HL-60/S4 (cell line): ENCODE data around the gene OR51B2.
"Not testable (repeated sequence)": the region's sequence is repeated elsewhere in the genome, so short reads cannot be mapped to it uniquely, and the experiment has no call there.

Experiments used
- in situ Hi-C: fragments of 300-500 bp; cut with MboI; formaldehyde crosslinking; loops from 2 replicates; pipeline ENCODE4 v1.14.3; 2022; ENCODE audit warnings: low sequenced_read_pairs

Gene OR51B2

GRCh38 chr11:5324197-5324596 is at the start of gene OR51B2:
OR51B2 (minus strand) TSS chr11:5324297; CDS start chr11:5324297, 0 bp downstream.
- in situ Hi-C loops = no loop called here

- in situ Hi-C loops = no loop called here
Measured at GRCh38 chr11:5369789-5370188, 45.7 kb upstream of the OR51B2 start.

GRCh38 chr11:5368502-5369043 is 44.5 kb upstream of the OR51B2 start:
- in situ Hi-C loops = no loop called here

- in situ Hi-C loops = no loop called here
Measured at GRCh38 chr11:5367448-5368074, 43.5 kb upstream of the OR51B2 start.

- in situ Hi-C loops = no loop called here
Measured at GRCh38 chr11:5366856-5367255, 42.8 kb upstream of the OR51B2 start.

GRCh38 chr11:5366365-5366764 is 42.3 kb upstream of the OR51B2 start:
- in situ Hi-C loops = not testable (repeated sequence)

- in situ Hi-C loops = no loop called here
Measured at GRCh38 chr11:5364214-5364613, 40.1 kb upstream of the OR51B2 start.

- in situ Hi-C loops = no loop called here
Measured at GRCh38 chr11:5363679-5364078, 39.6 kb upstream of the OR51B2 start.

GRCh38 chr11:5362017-5362625 is 38.0 kb upstream of the OR51B2 start:
- in situ Hi-C loops = no loop called here

- in situ Hi-C loops = not testable (repeated sequence)
Measured at GRCh38 chr11:5356031-5356430, 31.9 kb upstream of the OR51B2 start.

- in situ Hi-C loops = no loop called here
Measured at GRCh38 chr11:5351208-5351607, 27.1 kb upstream of the OR51B2 start, which contains the start of gene OR51B6. OR51B6 (plus strand) TSS chr11:5351508; CDS start chr11:5351508, 0 bp downstream.

GRCh38 chr11:5349550-5349949 is 25.5 kb upstream of the OR51B2 start:
- in situ Hi-C loops = no loop called here

- in situ Hi-C loops = no loop called here
Measured at GRCh38 chr11:5348551-5349194, 24.6 kb upstream of the OR51B2 start.

GRCh38 chr11:5345831-5346230 is 21.7 kb upstream of the OR51B2 start:
- in situ Hi-C loops = no loop called here

GRCh38 chr11:5343474-5344335 is 19.6 kb upstream of the OR51B2 start, which contains the start of gene OR51B5:
OR51B5 (minus strand) TSS chr11:5343524; CDS start chr11:5343524, 0 bp downstream.
- in situ Hi-C loops = no loop called here

GRCh38 chr11:5339771-5340322 is 15.8 kb upstream of the OR51B2 start:
- in situ Hi-C loops = no loop called here

- in situ Hi-C loops = not testable (repeated sequence)
Measured at GRCh38 chr11:5337253-5337652, 13.2 kb upstream of the OR51B2 start.

- in situ Hi-C loops = no loop called here
Measured at GRCh38 chr11:5336331-5336730, 12.2 kb upstream of the OR51B2 start.

- in situ Hi-C loops = no loop called here
Measured at GRCh38 chr11:5335170-5335569, 11.1 kb upstream of the OR51B2 start.

GRCh38 chr11:5317292-5317691 is 6.8 kb downstream of the OR51B2 start:
- in situ Hi-C loops = no loop called here
